Fibroblast of lung (primary cell): Measurements from ENCODE around the gene OTUB2. TPM values are rescaled to one million over a fixed set of nuclear protein-coding genes. Genes with fewer than 3 reads are reported as not detected.
"Not testable (repeated sequence)": the region's sequence is repeated elsewhere in the genome, so short reads cannot be mapped to it uniquely, and the experiment has no call there.

Source experiments
- DNase-seq, 2 donors: peaks; one replicate each; pipeline versions ENCODE4 v3.0.0 to v3.0.0-alpha.2; 2010; ENCODE audit warnings: low read depth in 2 of 2
- H2AFZ ChIP-seq: 2 replicates; pipeline ENCODE4 v1.5.1; 2012; ENCODE audit warnings: low read length, control low read depth, inconsistent platforms
- H3K27ac ChIP-seq: 2 replicates; pipeline ENCODE4 v1.5.1; 2011; ENCODE audit warnings: low read length, control low read depth; ENCODE audit not compliant: insufficient read depth
- H3K27me3 ChIP-seq: 2 replicates; pipeline ENCODE4 v1.5.1; 2011; ENCODE audit warnings: mild to moderate bottlenecking, low read length; ENCODE audit not compliant: control insufficient read depth, insufficient read depth
- H3K36me3 ChIP-seq: 2 replicates; pipeline ENCODE4 v1.5.1; 2011; ENCODE audit warnings: low read length; ENCODE audit not compliant: control insufficient read depth, insufficient read depth
- H3K4me1 ChIP-seq: 2 replicates; pipeline ENCODE4 v1.5.1; 2011; ENCODE audit warnings: low read length; ENCODE audit not compliant: control insufficient read depth, insufficient read depth; ENCODE audit errors: extremely low read depth
- H3K4me2 ChIP-seq: 2 replicates; pipeline ENCODE4 v1.5.1; 2011; ENCODE audit warnings: low read length, control low read depth; ENCODE audit not compliant: insufficient read depth; ENCODE audit errors: extremely low read depth
- H3K4me3 ChIP-seq, 4 experiments: fragments of 200-600 bp in 1 of 4; sonication (generic) in 1 of 4; replicated peaks in 1 of 4; 2 replicates each; pipeline ENCODE4 v1.5.1; 2011 to 2016; ENCODE audit warnings: low read length in 4 of 4, low read depth in 3 of 4, mild to moderate bottlenecking in 3 of 4, control low read depth in 2 of 4, inconsistent platforms in 1 of 4, mixed read lengths in 1 of 4; ENCODE audit not compliant: insufficient read depth in 1 of 4; ENCODE audit errors: control extremely low read depth in 1 of 4
- H3K79me2 ChIP-seq: 2 replicates; pipeline ENCODE4 v1.5.1; 2012; ENCODE audit warnings: mild to moderate bottlenecking, low read length, inconsistent platforms; ENCODE audit not compliant: control insufficient read depth, insufficient read depth
- H3K9ac ChIP-seq: 2 replicates; pipeline ENCODE4 v1.5.1; 2011; ENCODE audit warnings: mild to moderate bottlenecking, low read length, control low read depth; ENCODE audit not compliant: insufficient read depth
- H3K9me3 ChIP-seq: 2 replicates; pipeline ENCODE4 v1.5.1; 2012; ENCODE audit warnings: low read depth, low read length; ENCODE audit not compliant: control insufficient read depth, insufficient read depth
- H4K20me1 ChIP-seq: 2 replicates; pipeline ENCODE4 v1.5.1; 2011; ENCODE audit warnings: low read length; ENCODE audit not compliant: control insufficient read depth, insufficient read depth; ENCODE audit errors: extremely low read depth
- CTCF ChIP-seq, 2 donors: IDR thresholded peaks in 1 of 2; conservative IDR thresholded peaks in 1 of 2; 1 replicate in 1 of 2; 2 replicates in 1 of 2; pipeline ENCODE4 v1.5.1; 2011 to 2012; ENCODE audit warnings: low read length in 2 of 2, control low read depth in 1 of 2, inconsistent platforms in 1 of 2, low read depth in 1 of 2, mild to moderate bottlenecking in 1 of 2
- EZH2 ChIP-seq: IDR thresholded peaks from 2 replicates; pipeline ENCODE4 v1.5.1; 2012; ENCODE audit warnings: low read length, control low read depth, mild to moderate bottlenecking; ENCODE audit errors: missing control alignments
- polyA plus RNA-seq, 2 donors: library from polyadenylated mRNA; depleted of rRNA in 1 of 2; stranded (reverse) in 1 of 2; unstranded in 1 of 2; fragments of >200 nt; gene quantifications; 2 replicates each; pipeline ENCODE4 v1.2.1, GENCODE V29; 2011 to 2012; ENCODE audit warnings: missing spikeins in 1 of 2
- total RNA-seq: library from RNA; depleted of rRNA; stranded (reverse); fragments of >200 nt; gene quantifications from 2 replicates; pipeline ENCODE4 v1.2.1, GENCODE V29; 2014

Gene OTUB2
- total and polyA plus RNA-seq, 2 donors (not counting 1 experiment from before 2014, with no cell fraction given), result 1.3 to 2.3 TPM

DNA sequence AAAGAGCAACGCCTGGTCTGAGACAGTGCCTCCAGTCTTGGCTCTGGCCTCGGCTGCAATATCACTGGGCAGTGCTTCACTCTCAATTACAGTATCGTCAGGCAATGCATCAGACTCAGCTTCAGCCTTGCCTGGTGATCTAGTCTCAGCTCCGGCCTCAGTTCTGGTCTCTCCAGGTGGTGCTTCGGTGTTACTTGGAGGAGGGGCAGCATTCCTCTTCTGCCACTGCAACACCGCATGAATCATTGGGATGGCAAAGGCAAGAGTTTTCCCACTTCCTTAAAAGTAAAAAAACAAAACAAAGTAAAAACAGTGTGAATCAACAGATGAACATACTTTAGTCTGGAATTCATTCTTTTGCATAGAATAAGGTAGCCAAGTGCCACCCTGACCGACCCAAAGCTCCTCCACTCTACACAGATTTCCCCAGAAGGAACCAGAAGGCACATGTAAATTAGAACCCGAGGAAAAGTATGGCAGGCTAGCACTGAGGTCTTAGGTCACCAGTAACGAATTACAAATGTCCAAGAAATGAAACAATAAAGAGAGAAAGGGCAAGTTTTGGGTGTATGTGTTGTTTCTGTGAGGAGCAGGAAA lies 36.3 kb downstream of the OTUB2 start:
- H3K79me2 ChIP-seq, result peaks cover 43% of the 10 kb centered on the region
- H2AFZ ChIP-seq, result no peak overlapping the region
- TF ChIP-seq EZH2 (no peak), CTCF (conservative IDR thresholded peaks at IDR 0.05 in 1 of 2, IDR thresholded peaks at IDR 0.05 in 1 of 2; ENCODE audit: low read depth in 1 of 2, low read length in 2 of 2) (no peak)
- H3K27ac ChIP-seq, result no peak overlapping the region
- H3K9ac ChIP-seq, result no peak overlapping the region
- H4K20me1 ChIP-seq, result no peaks in the 10 kb centered on the region
- peaks cover 17% of the 10 kb centered on the region for H3K36me3 ChIP-seq
- DNase-seq, result peak in 1 of 2 donors; percentile 89
- no peaks in the 10 kb centered on the region for H3K9me3 ChIP-seq
- H3K4me3 ChIP-seq, result no peak overlapping the region
- H3K4me1 ChIP-seq, result no peaks in the 10 kb centered on the region
- peak overlapping the region; percentile 8 for H3K4me2 ChIP-seq
- H3K27me3 ChIP-seq, result no peaks in the 10 kb centered on the region

- no peak for TF ChIP-seq EZH2
- TF ChIP-seq CTCF (conservative IDR thresholded peaks at IDR 0.05 in 1 of 2, IDR thresholded peaks at IDR 0.05 in 1 of 2; ENCODE audit: low read depth in 1 of 2, low read length in 2 of 2), result no peak
- Histone ChIP-seq H3K9ac (no peak overlapping the region), H3K27ac (no peak overlapping the region), H3K4me3 (no peak overlapping the region), H2AFZ (no peak overlapping the region), H3K4me2 (no peak overlapping the region), H3K36me3 (peaks cover 5% of the 10 kb centered on the region), H3K79me2 (peaks cover 65% of the 10 kb centered on the region), H3K27me3 (no peaks in the 10 kb centered on the region), H4K20me1 (no peaks in the 10 kb centered on the region), H3K4me1 (no peaks in the 10 kb centered on the region), H3K9me3 (no peaks in the 10 kb centered on the region)
- DNase-seq, result peak in 1 of 2 donors; percentile 20
Observed at GRCh38 chr14:94066089-94066676, 40.0 kb downstream of the OTUB2 start.

DNA sequence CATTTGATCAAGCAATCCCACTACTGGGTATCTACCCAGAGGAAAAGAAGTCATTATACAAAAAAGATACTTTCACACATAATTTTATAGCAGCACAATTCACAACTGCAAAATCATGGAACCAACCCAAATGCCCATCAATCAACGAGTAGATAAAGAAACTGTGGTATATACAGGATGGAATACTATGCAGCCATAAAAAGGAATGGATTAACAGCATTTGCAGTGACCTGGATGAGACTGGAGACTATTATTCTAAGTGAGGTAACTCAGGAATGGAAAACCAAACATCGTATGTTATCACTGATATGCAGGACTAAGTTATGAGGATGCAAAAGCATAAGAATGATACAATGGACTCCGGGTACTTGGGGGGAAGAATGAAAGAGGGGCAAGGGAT lies 45.9 kb downstream of the OTUB2 start:
- not testable (repeated sequence) for H4K20me1 ChIP-seq, H3K27ac ChIP-seq, H3K9ac ChIP-seq, H3K36me3 ChIP-seq, H3K4me2 ChIP-seq, DNase-seq, H3K4me3 ChIP-seq, H3K9me3 ChIP-seq, H3K4me1 ChIP-seq, H3K27me3 ChIP-seq, H2AFZ ChIP-seq
- peaks cover 80% of the 10 kb centered on the region for H3K79me2 ChIP-seq
